Ovary (tissue), 3 donors: Measurements from ENCODE around the gene STX8.

Source experiments
- EP300 ChIP-seq: sonication (generic); formaldehyde crosslinking; IDR thresholded peaks from one replicate; pipeline ENCODE4 v1.6.1; 2017; ENCODE audit warnings: antibody characterized with exemption
- POLR2A ChIP-seq: fragments of 450-650 bp; IDR thresholded peaks from one replicate; pipeline ENCODE4 v1.6.1; 2017; ENCODE audit warnings: antibody characterized with exemption, mild to moderate bottlenecking, moderate library complexity
- TF ChIP-seq, protein P1 (sequence below), 3 donors: fragments of 450-650 bp in 2 of 3; fragments of 200-600 bp in 1 of 3; IDR thresholded peaks; one replicate each; pipeline versions ENCODE4 v1.5.1 to v1.8.0; 2016 to 2022; ENCODE audit warnings: antibody characterized with exemption in 3 of 3, mild to moderate bottlenecking in 1 of 3
- donor health status: DM: no; HTN: no; CAD: no.

DNA sequence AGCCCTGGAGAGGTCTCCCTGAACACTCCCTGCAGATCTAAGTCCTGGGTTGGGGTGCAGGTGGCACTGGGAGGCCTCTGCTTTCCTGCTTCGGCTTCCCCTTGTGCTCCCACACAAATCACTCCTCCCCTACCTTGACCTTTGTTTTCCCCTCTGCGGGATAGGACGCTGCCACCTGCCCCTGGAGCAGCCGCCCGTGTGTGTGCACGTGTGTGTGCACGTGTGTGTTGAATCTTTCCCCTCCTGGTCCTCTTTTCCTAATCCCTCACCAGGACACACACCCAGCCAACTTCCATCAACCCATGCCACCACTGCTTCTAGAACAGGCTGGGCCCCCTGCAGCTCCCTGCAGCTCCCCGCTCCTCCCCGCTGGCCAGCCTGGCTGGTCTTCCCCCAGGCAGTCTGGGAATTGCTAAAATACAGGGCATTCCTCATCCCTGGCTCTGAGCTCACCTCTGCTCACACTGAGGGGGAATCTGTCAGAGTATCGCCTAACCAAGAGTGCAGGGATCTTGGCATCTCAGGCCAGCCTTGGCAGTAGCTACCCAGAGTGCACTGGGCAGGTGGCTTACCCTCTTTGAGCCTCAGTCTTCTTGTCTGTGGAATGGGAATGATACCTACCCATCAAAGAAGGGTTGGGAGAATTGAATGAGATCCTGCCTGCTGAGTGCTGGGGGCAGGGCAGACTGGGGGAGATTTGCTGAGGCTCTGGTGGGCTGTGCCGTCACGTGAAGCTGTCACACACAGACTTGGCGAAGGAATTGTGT, 355.8 kb downstream of the STX8 start:
- no peak for TF ChIP-seq POLR2A
- no peak for TF ChIP-seq EP300
- TF ChIP-seq, protein P1, sequence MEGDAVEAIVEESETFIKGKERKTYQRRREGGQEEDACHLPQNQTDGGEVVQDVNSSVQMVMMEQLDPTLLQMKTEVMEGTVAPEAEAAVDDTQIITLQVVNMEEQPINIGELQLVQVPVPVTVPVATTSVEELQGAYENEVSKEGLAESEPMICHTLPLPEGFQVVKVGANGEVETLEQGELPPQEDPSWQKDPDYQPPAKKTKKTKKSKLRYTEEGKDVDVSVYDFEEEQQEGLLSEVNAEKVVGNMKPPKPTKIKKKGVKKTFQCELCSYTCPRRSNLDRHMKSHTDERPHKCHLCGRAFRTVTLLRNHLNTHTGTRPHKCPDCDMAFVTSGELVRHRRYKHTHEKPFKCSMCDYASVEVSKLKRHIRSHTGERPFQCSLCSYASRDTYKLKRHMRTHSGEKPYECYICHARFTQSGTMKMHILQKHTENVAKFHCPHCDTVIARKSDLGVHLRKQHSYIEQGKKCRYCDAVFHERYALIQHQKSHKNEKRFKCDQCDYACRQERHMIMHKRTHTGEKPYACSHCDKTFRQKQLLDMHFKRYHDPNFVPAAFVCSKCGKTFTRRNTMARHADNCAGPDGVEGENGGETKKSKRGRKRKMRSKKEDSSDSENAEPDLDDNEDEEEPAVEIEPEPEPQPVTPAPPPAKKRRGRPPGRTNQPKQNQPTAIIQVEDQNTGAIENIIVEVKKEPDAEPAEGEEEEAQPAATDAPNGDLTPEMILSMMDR (IDR thresholded peaks at IDR 0.05): no peak
